Nucleus accumbens (tissue), 56 donors: ENCODE data around the gene SCP2.

ENCODE experiments used
- DNase-seq, 56 donors: peaks; one replicate each; lab custom pipeline; 2025; lab: John Stamatoyannopoulos, UW

The SCP2 gene

GRCh38 chr1:53065391-53065790 lies 138.3 kb downstream of the SCP2 start:
- no peak for DNase-seq

GRCh38 chr1:53066488-53066887 lies 139.4 kb downstream of the SCP2 start:
- no peak for DNase-seq

GRCh38 chr1:53066891-53067738 lies 140.0 kb downstream of the SCP2 start:
- no peak for DNase-seq

- no peak for DNase-seq
These were observed 140.8 kb downstream of the SCP2 start for GRCh38 chr1:53067886-53068285.

- DNase-seq = no peak
These were observed 141.4 kb downstream of the SCP2 start for GRCh38 chr1:53068314-53069099.

GRCh38 chr1:53069265-53069662 lies 142.2 kb downstream of the SCP2 start:
- no peak for DNase-seq

GRCh38 chr1:53069663-53070327 lies 142.7 kb downstream of the SCP2 start:
- no peak for DNase-seq

GRCh38 chr1:53070621-53071020 lies 143.5 kb downstream of the SCP2 start:
- no peak for DNase-seq

GRCh38 chr1:53071167-53071865 lies 144.2 kb downstream of the SCP2 start:
- DNase-seq = no peak

- DNase-seq = no peak
These were observed 144.8 kb downstream of the SCP2 start for GRCh38 chr1:53071915-53072314.

GRCh38 chr1:53073287-53073686 lies 146.2 kb downstream of the SCP2 start:
- DNase-seq = no peak

- DNase-seq = peak in 7 of 56 donors; percentile 10 to 49 (median 18)
These were observed 146.8 kb downstream of the SCP2 start for GRCh38 chr1:53073868-53074311.

GRCh38 chr1:53074313-53075154 lies 147.5 kb downstream of the SCP2 start:
- DNase-seq = no peak

GRCh38 chr1:53075206-53075605 lies 148.1 kb downstream of the SCP2 start:
- no peak for DNase-seq

GRCh38 chr1:53075761-53076163 lies 148.7 kb downstream of the SCP2 start:
- DNase-seq = no peak

GRCh38 chr1:53076165-53076564 lies 149.1 kb downstream of the SCP2 start:
- DNase-seq = no peak

- DNase-seq = no peak
These were observed 149.9 kb downstream of the SCP2 start for GRCh38 chr1:53076721-53077598.

- DNase-seq = no peak
These were observed 150.5 kb downstream of the SCP2 start for GRCh38 chr1:53077599-53077965.
